Neural progenitor cell (in vitro differentiated cells): ENCODE data around the gene ANKFY1. TPM values are rescaled to one million over a fixed set of nuclear protein-coding genes. Genes with fewer than 3 reads are reported as not detected.

Experiments
- DNase-seq: peaks from one replicate; pipeline ENCODE4 v3.0.0-alpha.2; 2016; ENCODE audit warnings: low spot score
- H2AFZ ChIP-seq: fragments of 200-600 bp; sonication (generic); replicated peaks from 2 replicates; pipeline ENCODE4 v1.6.1; 2016; ENCODE audit warnings: antibody characterized with exemption
- H3F3A ChIP-seq: fragments of 200-600 bp; sonication (generic); 2 replicates; pipeline ENCODE4 v1.6.1; 2016; ENCODE audit warnings: antibody characterized with exemption, low read depth
- H3K27ac ChIP-seq: fragments of 200-600 bp; sonication (generic); 2 replicates; pipeline ENCODE4 v1.5.1; 2016; ENCODE audit warnings: mild to moderate bottlenecking
- H3K27me3 ChIP-seq: fragments of 200-600 bp; sonication (generic); 2 replicates; pipeline ENCODE4 v1.6.1; 2016; ENCODE audit warnings: mild to moderate bottlenecking, moderate library complexity
- H3K36me3 ChIP-seq: fragments of 200-600 bp; sonication (generic); 2 replicates; pipeline ENCODE4 v1.5.1; 2016
- H3K4me1 ChIP-seq: fragments of 200-600 bp; sonication (generic); 2 replicates; pipeline ENCODE4 v1.6.1; 2016; ENCODE audit warnings: mixed run types
- H3K4me2 ChIP-seq: fragments of 200-600 bp; sonication (generic); 2 replicates; pipeline ENCODE4 v1.6.1; 2016
- H3K4me3 ChIP-seq: fragments of 200-600 bp; sonication (generic); 2 replicates; pipeline ENCODE4 v1.5.1; 2016
- H3K79me2 ChIP-seq: fragments of 200-600 bp; sonication (generic); 2 replicates; pipeline ENCODE4 v1.6.1; 2016; ENCODE audit warnings: low read depth
- H3K9ac ChIP-seq: fragments of 200-600 bp; sonication (generic); 2 replicates; pipeline ENCODE4 v1.6.1; 2016
- H3K9me3 ChIP-seq: fragments of 200-600 bp; sonication (generic); 2 replicates; pipeline ENCODE4 v1.5.1; 2016; ENCODE audit warnings: low read depth
- H4K20me1 ChIP-seq: fragments of 200-600 bp; sonication (generic); 2 replicates; pipeline ENCODE4 v1.6.1; 2016; ENCODE audit warnings: low read depth
- H3K27ac Mint-ChIP-seq: 3 replicates; pipeline ENCODE4 v1.8.0; 2021; ENCODE audit warnings: mixed read lengths
- H3K27me3 Mint-ChIP-seq: 2 replicates; pipeline ENCODE4 v1.8.0; 2022; ENCODE audit warnings: low read depth, mild to moderate bottlenecking, inconsistent platforms, moderate library complexity, mixed read lengths; ENCODE audit not compliant: insufficient read depth
- H3K36me3 Mint-ChIP-seq: 3 replicates; pipeline ENCODE4 v1.8.0; 2021; ENCODE audit warnings: mixed read lengths
- H3K4me1 Mint-ChIP-seq: 3 replicates; pipeline ENCODE4 v1.8.0; 2021; ENCODE audit warnings: mixed read lengths
- H3K4me3 Mint-ChIP-seq: 3 replicates; pipeline ENCODE4 v1.8.0; 2021; ENCODE audit warnings: mild to moderate bottlenecking, moderate library complexity, mixed read lengths
- H3K9me3 Mint-ChIP-seq: 3 replicates; pipeline ENCODE4 v1.8.0; 2020; ENCODE audit warnings: mixed read lengths
- CTCF ChIP-seq: fragments of 200-600 bp; sonication (generic); IDR thresholded peaks from 2 replicates; pipeline ENCODE4 v1.5.1; 2017; ENCODE audit warnings: antibody characterized with exemption, mild to moderate bottlenecking
- EZH2 ChIP-seq: fragments of 200-600 bp; sonication (generic); IDR thresholded peaks from 2 replicates; pipeline ENCODE4 v1.6.1; 2017; ENCODE audit warnings: antibody characterized with exemption, mild to moderate bottlenecking, moderate library complexity
- EZH2phosphoT487 ChIP-seq: fragments of 200-600 bp; sonication (generic); IDR thresholded peaks from 2 replicates; pipeline ENCODE4 v1.6.1; 2017; ENCODE audit warnings: antibody characterized with exemption
- total RNA-seq: library from RNA; depleted of rRNA; stranded (reverse); fragments of >200 nt; gene quantifications from 2 replicates; pipeline ENCODE4 v1.2.3, GENCODE V29; 2015; ENCODE audit warnings: low replicate concordance

ANKFY1 gene
- total RNA-seq, 1 donor from 2014 or later: 39.8 TPM

GRCh38 chr17:4159761-4160160 lies 104.0 kb downstream of the ANKFY1 start:
- H2AFZ ChIP-seq: no peak overlapping the region
- Mint-ChIP-seq H3K27me3 (no peaks in the 10 kb centered on the region), H3K27ac (no peak overlapping the region), H3K36me3 (peaks cover 7% of the 10 kb centered on the region), H3K4me3 (no peak overlapping the region), H3K9me3 (no peaks in the 10 kb centered on the region), H3K4me1 (peaks cover 15% of the 10 kb centered on the region)
- H4K20me1 ChIP-seq: peaks cover 4% of the 10 kb centered on the region
- H3F3A ChIP-seq: peaks cover 6% of the 10 kb centered on the region
- H3K4me2 ChIP-seq: no peak overlapping the region
- TF ChIP-seq CTCF: no peak
- no peak for TF ChIP-seq EZH2phosphoT487
- TF ChIP-seq EZH2: no peak
- peaks cover 9% of the 10 kb centered on the region for H3K4me1 ChIP-seq
- no peak for DNase-seq
- H3K36me3 ChIP-seq: no peaks in the 10 kb centered on the region
- no peaks in the 10 kb centered on the region for H3K27me3 ChIP-seq
- H3K9ac ChIP-seq: no peak overlapping the region
- no peak overlapping the region for H3K4me3 ChIP-seq
- H3K79me2 ChIP-seq: no peaks in the 10 kb centered on the region
- H3K9me3 ChIP-seq: no peaks in the 10 kb centered on the region
- no peak overlapping the region for H3K27ac ChIP-seq

DNA sequence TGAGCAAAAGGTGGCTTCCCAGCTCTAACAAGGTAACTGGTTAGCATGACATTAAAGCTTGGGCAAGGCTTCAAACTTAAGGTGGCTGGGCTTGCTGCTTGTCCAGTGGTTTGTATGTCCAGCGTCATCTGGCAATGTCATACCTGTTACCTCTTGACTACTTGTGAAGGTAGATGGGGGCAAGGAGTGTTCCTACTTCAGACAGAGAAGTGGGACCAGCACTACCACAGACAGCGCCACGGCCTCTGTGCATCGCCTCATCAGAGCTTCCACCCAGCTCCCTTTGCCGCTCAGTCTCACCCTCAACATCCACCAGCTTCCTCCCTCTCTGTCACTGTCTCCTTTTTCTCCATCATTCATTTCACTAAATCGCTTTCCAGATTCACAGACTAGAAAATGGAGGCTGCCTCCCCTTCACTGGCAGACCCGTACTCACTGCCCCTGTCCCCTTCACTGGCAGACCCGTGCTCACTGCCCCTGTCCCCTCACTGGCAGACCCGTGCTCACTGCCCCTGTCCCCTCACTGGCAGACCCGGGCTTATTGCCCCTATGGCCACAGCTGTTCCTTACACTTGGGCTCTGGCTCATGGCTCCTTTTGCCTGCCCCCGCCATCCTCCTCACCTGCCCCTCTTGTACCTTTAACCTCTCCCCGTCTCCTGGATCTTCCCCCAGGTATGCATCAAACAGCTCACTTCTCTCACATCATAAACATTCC lies 106.0 kb downstream of the ANKFY1 start:
- H3F3A ChIP-seq: peaks cover 6% of the 10 kb centered on the region
- no peak overlapping the region for H3K4me3 ChIP-seq
- H3K9me3 Mint-ChIP-seq: no peaks in the 10 kb centered on the region
- H3K4me3 Mint-ChIP-seq: no peak overlapping the region
- no peak overlapping the region for H3K9ac ChIP-seq
- no peaks in the 10 kb centered on the region for H3K36me3 ChIP-seq
- no peaks in the 10 kb centered on the region for H3K9me3 ChIP-seq
- H3K79me2 ChIP-seq: no peaks in the 10 kb centered on the region
- DNase-seq: no peak
- peaks cover 12% of the 10 kb centered on the region for H3K4me1 Mint-ChIP-seq
- peaks cover 4% of the 10 kb centered on the region for H4K20me1 ChIP-seq
- H3K4me2 ChIP-seq: no peak overlapping the region
- H2AFZ ChIP-seq: no peak overlapping the region
- peaks cover 2% of the 10 kb centered on the region for H3K27me3 Mint-ChIP-seq
- H3K4me1 ChIP-seq: peaks cover 9% of the 10 kb centered on the region
- no peaks in the 10 kb centered on the region for H3K27me3 ChIP-seq
- peaks cover 2% of the 10 kb centered on the region for H3K36me3 Mint-ChIP-seq
- no peak overlapping the region for H3K27ac ChIP-seq
- TF ChIP-seq EZH2 (no peak), EZH2phosphoT487 (no peak), CTCF (no peak)
- H3K27ac Mint-ChIP-seq: no peak overlapping the region

- Histone ChIP-seq H3K9ac (no peak overlapping the region), H3K27ac (no peak overlapping the region), H3K36me3 (no peaks in the 10 kb centered on the region), H2AFZ (no peak overlapping the region), H3K9me3 (no peaks in the 10 kb centered on the region), H4K20me1 (peaks cover 4% of the 10 kb centered on the region), H3K4me2 (no peak overlapping the region), H3K4me3 (no peak overlapping the region), H3K79me2 (no peaks in the 10 kb centered on the region), H3F3A (peaks cover 6% of the 10 kb centered on the region), H3K4me1 (peaks cover 5% of the 10 kb centered on the region), H3K27me3 (no peaks in the 10 kb centered on the region)
- Mint-ChIP-seq H3K4me3 (no peak overlapping the region), H3K36me3 (peaks cover 4% of the 10 kb centered on the region), H3K4me1 (peaks cover 6% of the 10 kb centered on the region), H3K27me3 (peaks cover 2% of the 10 kb centered on the region), H3K27ac (no peak overlapping the region), H3K9me3 (no peaks in the 10 kb centered on the region)
- peak; percentile 29 for DNase-seq
- TF ChIP-seq CTCF (peak; percentile 38), EZH2 (no peak), EZH2phosphoT487 (no peak)
Measured at GRCh38 chr17:4156750-4157381, 106.9 kb downstream of the ANKFY1 start.
